Caco-2 (cell line): ENCODE data around the gene NRXN3. TPM values are rescaled to one million over a fixed set of nuclear protein-coding genes. Genes with fewer than 3 reads are reported as not detected.

Source experiments
- BruUV-seq: library from RNA; stranded (reverse); fragments of 400-500 nt; replicated peaks from 2 replicates; lab custom pipeline; 2021; lab: Mats Ljungman, UMichigan
- CTCF ChIA-PET: fragments of 300-600 bp; sonication (Branson Sonifier 250); formaldehyde crosslinking; loops from one replicate; lab custom pipeline; 2022; ENCODE audit warnings: antibody characterized with exemption; lab: Charles Lee
- POLR2A ChIA-PET: fragments of 300-600 bp; sonication (Branson Sonifier 250); formaldehyde crosslinking; loops from one replicate; lab custom pipeline; 2022; ENCODE audit warnings: antibody characterized with exemption; lab: Charles Lee
- DNase-seq, 2 experiments: peaks; one replicate each; pipeline versions ENCODE4 v3.0.0 to v3.0.0-alpha.2; 2020 to 2022
- H3K27me3 ChIP-seq: replicated peaks from 2 replicates; pipeline ENCODE4 v1.6.0; 2011; ENCODE audit warnings: low read length; ENCODE audit not compliant: control insufficient read depth, insufficient read depth
- H3K36me3 ChIP-seq: 2 replicates; pipeline ENCODE4 v1.5.1; 2011; ENCODE audit warnings: low read length; ENCODE audit not compliant: control insufficient read depth, insufficient read depth
- H3K4me1 ChIP-seq: fragments of 250-450 bp; sonication (Bioruptor Pico); 2 replicates; pipeline ENCODE4 v1.5.1; 2020; ENCODE audit warnings: mild to moderate bottlenecking
- H3K4me3 ChIP-seq: 2 replicates; pipeline ENCODE4 v1.5.1; 2011; ENCODE audit warnings: low read depth, mild to moderate bottlenecking, control low read depth, low read length
- H3K9me3 ChIP-seq: fragments of 250-450 bp; sonication (Bioruptor Pico); 2 replicates; pipeline ENCODE4 v1.5.1; 2020; ENCODE audit warnings: mild to moderate bottlenecking, moderate library complexity
- H3K27ac Mint-ChIP-seq: one replicate; pipeline ENCODE4 v1.8.0; 2022; ENCODE audit warnings: mixed read lengths; ENCODE audit not compliant: unreplicated experiment
- H3K27me3 Mint-ChIP-seq: one replicate; pipeline ENCODE4 v1.8.0; 2022; ENCODE audit warnings: mixed read lengths; ENCODE audit not compliant: insufficient read depth, unreplicated experiment
- H3K36me3 Mint-ChIP-seq: one replicate; pipeline ENCODE4 v1.8.0; 2022; ENCODE audit warnings: mild to moderate bottlenecking, mixed read lengths; ENCODE audit not compliant: insufficient read depth, unreplicated experiment
- H3K4me1 Mint-ChIP-seq: one replicate; pipeline ENCODE4 v1.8.0; 2022; ENCODE audit warnings: low read depth, mixed read lengths; ENCODE audit not compliant: unreplicated experiment
- H3K4me3 Mint-ChIP-seq: one replicate; pipeline ENCODE4 v1.8.0; 2022; ENCODE audit warnings: mild to moderate bottlenecking, moderate library complexity, mixed read lengths; ENCODE audit not compliant: unreplicated experiment
- H3K9me3 Mint-ChIP-seq: one replicate; pipeline ENCODE4 v1.8.0; 2022; ENCODE audit warnings: mixed read lengths; ENCODE audit not compliant: unreplicated experiment
- intact Hi-C: fragments of 100-400 bp; cut with micrococcal nuclease; formaldehyde crosslinking; loops from one replicate; pipeline ENCODE4 v1.10.0; 2022; ENCODE audit not compliant: unreplicated experiment
- total RNA-seq: library from RNA; stranded (reverse); gene quantifications from 2 replicates; pipeline ENCODE4 v1.2.3, GENCODE V29; 2022
- TF ChIP-seq, protein P1 (sequence below), 2 experiments: fragments of 200-600 bp in 1 of 2; IDR thresholded peaks; 1 replicate in 1 of 2; 2 replicates in 1 of 2; pipeline versions ENCODE4 v1.5.1 to v1.8.0; 2011 to 2022; ENCODE audit warnings: antibody characterized with exemption in 1 of 2, control low read depth in 1 of 2, inconsistent platforms in 1 of 2, low read depth in 1 of 2, low read length in 1 of 2, mild to moderate bottlenecking in 1 of 2, moderate library complexity in 1 of 2; ENCODE audit not compliant: insufficient read depth in 1 of 2, severe bottlenecking in 1 of 2, unreplicated experiment in 1 of 2

The NRXN3 gene
- total RNA-seq, 1 experiment from 2014 or later, result 12.4 TPM

- Histone ChIP-seq H3K4me1 (no peaks in the 10 kb centered on the region), H3K4me3 (no peak overlapping the region), H3K9me3 (no peaks in the 10 kb centered on the region), H3K27me3 (no peaks in the 10 kb centered on the region), H3K36me3 (no peaks in the 10 kb centered on the region)
- intact Hi-C loops, result no loop called here
- no peaks in the 10 kb centered on the region for H3K4me1 Mint-ChIP-seq
- no peaks in the 10 kb centered on the region for H3K27me3 Mint-ChIP-seq
- H3K4me3 Mint-ChIP-seq, result no peak overlapping the region
- no TSS peak for BruUV-seq
- TF ChIP-seq, protein P1, sequence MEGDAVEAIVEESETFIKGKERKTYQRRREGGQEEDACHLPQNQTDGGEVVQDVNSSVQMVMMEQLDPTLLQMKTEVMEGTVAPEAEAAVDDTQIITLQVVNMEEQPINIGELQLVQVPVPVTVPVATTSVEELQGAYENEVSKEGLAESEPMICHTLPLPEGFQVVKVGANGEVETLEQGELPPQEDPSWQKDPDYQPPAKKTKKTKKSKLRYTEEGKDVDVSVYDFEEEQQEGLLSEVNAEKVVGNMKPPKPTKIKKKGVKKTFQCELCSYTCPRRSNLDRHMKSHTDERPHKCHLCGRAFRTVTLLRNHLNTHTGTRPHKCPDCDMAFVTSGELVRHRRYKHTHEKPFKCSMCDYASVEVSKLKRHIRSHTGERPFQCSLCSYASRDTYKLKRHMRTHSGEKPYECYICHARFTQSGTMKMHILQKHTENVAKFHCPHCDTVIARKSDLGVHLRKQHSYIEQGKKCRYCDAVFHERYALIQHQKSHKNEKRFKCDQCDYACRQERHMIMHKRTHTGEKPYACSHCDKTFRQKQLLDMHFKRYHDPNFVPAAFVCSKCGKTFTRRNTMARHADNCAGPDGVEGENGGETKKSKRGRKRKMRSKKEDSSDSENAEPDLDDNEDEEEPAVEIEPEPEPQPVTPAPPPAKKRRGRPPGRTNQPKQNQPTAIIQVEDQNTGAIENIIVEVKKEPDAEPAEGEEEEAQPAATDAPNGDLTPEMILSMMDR (IDR thresholded peaks at IDR 0.05; ENCODE audit: insufficient read depth in 1 of 2, low read depth in 1 of 2, low read length in 1 of 2, severe bottlenecking in 1 of 2, unreplicated experiment in 1 of 2), result no peak
- no peaks in the 10 kb centered on the region for H3K36me3 Mint-ChIP-seq
- no peaks in the 10 kb centered on the region for H3K9me3 Mint-ChIP-seq
- DNase-seq, result no peak
- ChIA-PET CTCF (no interaction called here), POLR2A (no interaction called here)
- no peak overlapping the region for H3K27ac Mint-ChIP-seq
Measured at GRCh38 chr14:79881299-79881698, 1711.1 kb downstream of the NRXN3 start.

GRCh38 chr14:79890527-79890926 is 1720.4 kb downstream of the NRXN3 start:
- TF ChIP-seq, protein P1 (IDR thresholded peaks at IDR 0.05; ENCODE audit: insufficient read depth in 1 of 2, low read depth in 1 of 2, low read length in 1 of 2, severe bottlenecking in 1 of 2, unreplicated experiment in 1 of 2), result no peak
- intact Hi-C loops, result no loop called here
- Histone ChIP-seq H3K36me3 (no peaks in the 10 kb centered on the region), H3K27me3 (no peaks in the 10 kb centered on the region), H3K9me3 (no peaks in the 10 kb centered on the region), H3K4me3 (no peak overlapping the region), H3K4me1 (no peaks in the 10 kb centered on the region)
- H3K4me1 Mint-ChIP-seq, result peaks cover 11% of the 10 kb centered on the region
- H3K36me3 Mint-ChIP-seq, result no peaks in the 10 kb centered on the region
- no peak overlapping the region for H3K4me3 Mint-ChIP-seq
- DNase-seq, result no peak
- H3K27me3 Mint-ChIP-seq, result no peaks in the 10 kb centered on the region
- H3K9me3 Mint-ChIP-seq, result no peaks in the 10 kb centered on the region
- H3K27ac Mint-ChIP-seq, result no peak overlapping the region
- POLR2A ChIA-PET, result no interaction called here
- BruUV-seq, result no TSS peak
- CTCF ChIA-PET, result no interaction called here

DNA sequence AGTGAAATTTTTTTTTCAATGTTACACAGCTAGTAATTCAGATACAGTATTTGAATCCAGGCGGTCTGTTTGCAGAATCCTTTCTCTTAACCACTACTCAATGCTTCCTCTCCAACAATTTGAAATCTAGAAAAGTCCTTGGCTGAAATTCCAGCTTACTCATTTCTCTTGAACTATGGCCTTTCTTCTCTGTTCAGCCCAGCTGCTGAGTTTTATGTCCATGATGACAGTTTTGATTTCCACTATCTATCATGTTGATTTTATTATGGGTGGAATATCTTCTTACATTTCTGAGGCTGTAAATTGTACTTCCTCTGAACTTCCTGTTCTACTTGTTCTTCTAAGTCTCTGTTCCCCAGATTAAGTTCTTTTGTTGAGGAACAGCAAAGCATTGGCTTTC is 1725.8 kb downstream of the NRXN3 start:
- intact Hi-C loops, result no loop called here
- Histone ChIP-seq H3K27me3 (no peaks in the 10 kb centered on the region), H3K9me3 (no peaks in the 10 kb centered on the region), H3K4me3 (no peak overlapping the region), H3K4me1 (no peaks in the 10 kb centered on the region), H3K36me3 (no peaks in the 10 kb centered on the region)
- no peak for DNase-seq
- no peaks in the 10 kb centered on the region for H3K36me3 Mint-ChIP-seq
- BruUV-seq, result no TSS peak
- H3K27me3 Mint-ChIP-seq, result no peaks in the 10 kb centered on the region
- ChIA-PET CTCF (no interaction called here), POLR2A (no interaction called here)
- H3K4me1 Mint-ChIP-seq, result peaks cover 11% of the 10 kb centered on the region
- TF ChIP-seq, protein P1 (IDR thresholded peaks at IDR 0.05; ENCODE audit: insufficient read depth in 1 of 2, low read depth in 1 of 2, low read length in 1 of 2, severe bottlenecking in 1 of 2, unreplicated experiment in 1 of 2), result no peak
- H3K9me3 Mint-ChIP-seq, result no peaks in the 10 kb centered on the region
- H3K4me3 Mint-ChIP-seq, result no peak overlapping the region
- no peak overlapping the region for H3K27ac Mint-ChIP-seq
